Neural cell (in vitro differentiated cells): ENCODE results near the gene KIF12.

Experiments used
- CTCF ChIP-seq: fragments of 450-650 bp; IDR thresholded peaks from 2 replicates; pipeline ENCODE4 v1.5.1; 2014; ENCODE audit warnings: antibody characterized with exemption, mild to moderate bottlenecking, moderate library complexity; ENCODE audit not compliant: poor library complexity, severe bottlenecking
- EP300 ChIP-seq: fragments of 450-650 bp; conservative IDR thresholded peaks from 2 replicates; pipeline ENCODE4 v1.6.1; 2014; ENCODE audit warnings: antibody characterized with exemption, mild to moderate bottlenecking, moderate library complexity; ENCODE audit not compliant: poor library complexity, severe bottlenecking
- EZH2 ChIP-seq: fragments of 200-600, 300-800 bp; shearing (Covaris generic), sonication (generic); IDR thresholded peaks from 2 replicates; pipeline ENCODE4 v1.6.1; 2014; ENCODE audit warnings: antibody characterized with exemption, low read length, borderline replicate concordance, mild to moderate bottlenecking; ENCODE audit not compliant: insufficient read depth, poor library complexity, severe bottlenecking
- RAD21 ChIP-seq: fragments of 450-650 bp; conservative IDR thresholded peaks from 2 replicates; pipeline ENCODE4 v1.6.1; 2014; ENCODE audit warnings: antibody characterized with exemption, mild to moderate bottlenecking, moderate library complexity
- REST ChIP-seq: IDR thresholded peaks from 2 replicates; pipeline ENCODE4 v1.6.1; 2012; ENCODE audit warnings: borderline replicate concordance
- TAF1 ChIP-seq: IDR thresholded peaks from 2 replicates; pipeline ENCODE4 v1.6.1; 2012; ENCODE audit warnings: low read depth

- TF ChIP-seq CTCF, result no peak
- TF ChIP-seq REST, result no peak
- no peak for TF ChIP-seq EZH2
- no peak for TF ChIP-seq RAD21
- TF ChIP-seq EP300, result no peak
- no peak for TF ChIP-seq TAF1
Measured at GRCh38 chr9:114061830-114062474, 37.1 kb downstream of the KIF12 start.
